Fibroblast of skin of scalp (primary cell): Measurements from ENCODE around the gene PCCA.
"Not testable (repeated sequence)": the region's sequence is repeated elsewhere in the genome, so short reads cannot be mapped to it uniquely, and the experiment has no call there.

ENCODE experiments used
- DNase-seq: peaks from one replicate; pipeline ENCODE4 v3.0.0-alpha.2; 2013

Gene PCCA

GRCh38 chr13:100549316-100549715, 460.4 kb downstream of the PCCA start:
- no peak for DNase-seq

GRCh38 chr13:100552755-100553154, 463.9 kb downstream of the PCCA start:
- DNase-seq = no peak

- DNase-seq = no peak
Measured at GRCh38 chr13:100559886-100560285, 471.0 kb downstream of the PCCA start.

- no peak for DNase-seq
Measured at GRCh38 chr13:100560498-100561157, 471.7 kb downstream of the PCCA start.

DNA sequence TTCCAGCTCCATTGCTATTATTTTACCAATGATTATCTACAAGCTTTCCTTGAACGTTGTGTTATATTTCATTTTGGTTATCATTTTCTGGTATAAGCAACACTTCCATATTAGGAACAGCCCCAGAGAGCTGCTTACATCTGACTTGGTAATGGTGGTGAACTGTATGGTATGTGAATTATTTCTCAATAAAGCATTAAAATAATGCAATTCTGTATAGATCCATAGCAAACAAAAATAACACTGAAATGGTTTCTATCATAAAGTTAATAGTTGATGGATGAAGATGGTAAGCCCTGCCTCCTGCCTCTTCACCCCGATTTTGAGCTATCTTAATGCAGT, 472.2 kb downstream of the PCCA start:
- peak; percentile 4 for DNase-seq

GRCh38 chr13:100561599-100562204, 472.8 kb downstream of the PCCA start:
- DNase-seq = no peak

GRCh38 chr13:100563779-100564178, 474.9 kb downstream of the PCCA start:
- DNase-seq = no peak

DNA sequence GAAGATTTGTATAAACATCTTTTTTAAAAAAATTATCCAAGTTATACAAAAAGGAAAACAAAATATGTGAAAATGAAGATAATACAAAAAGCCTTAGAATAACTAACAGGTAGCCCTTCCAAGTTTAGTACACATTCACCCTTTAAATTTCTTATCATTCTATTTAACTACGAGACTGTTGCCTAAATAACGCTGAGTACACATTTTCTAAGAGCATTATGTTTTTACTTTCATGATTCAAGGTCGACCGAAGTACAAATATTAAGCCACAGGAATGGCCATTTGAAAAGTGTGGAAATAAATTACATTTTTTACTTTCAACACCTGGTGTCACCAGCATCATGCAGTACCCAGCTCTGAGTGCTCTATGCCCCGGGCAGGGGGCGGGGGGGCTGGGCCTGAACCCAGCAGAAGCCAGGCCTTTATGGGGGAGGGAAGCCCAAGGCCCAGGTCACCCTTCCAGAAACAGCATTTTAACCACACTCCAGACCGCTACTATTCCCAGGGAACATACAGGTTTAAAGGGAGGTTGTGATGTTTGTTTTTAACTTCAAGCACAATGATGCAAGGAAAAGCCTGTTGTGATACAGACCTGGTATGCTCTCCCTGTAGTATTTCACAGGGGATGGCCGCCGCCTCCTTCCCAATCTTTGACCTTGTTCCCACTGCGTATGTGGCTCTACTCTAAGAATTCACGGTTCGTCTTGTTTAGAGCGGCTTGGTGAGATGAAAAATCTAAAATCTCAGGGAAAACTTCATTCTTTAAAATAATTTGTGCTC, 475.7 kb downstream of the PCCA start:
- no peak for DNase-seq

- no peak for DNase-seq
Measured at GRCh38 chr13:100565286-100565685, 476.4 kb downstream of the PCCA start.

GRCh38 chr13:100566543-100566942, 477.6 kb downstream of the PCCA start:
- DNase-seq = no peak

GRCh38 chr13:100573121-100573520, 484.2 kb downstream of the PCCA start:
- DNase-seq = peak; percentile 74

- not testable (repeated sequence) for DNase-seq
Measured at GRCh38 chr13:100577239-100577638, 488.3 kb downstream of the PCCA start.
